Osteocyte (in vitro differentiated cells): ENCODE measurements around the gene CD6. TPM values are rescaled to one million over a fixed set of nuclear protein-coding genes. Genes with fewer than 3 reads are reported as not detected.

Source experiments
- DNase-seq: peaks from one replicate; pipeline ENCODE4 v3.0.0; 2021; ENCODE audit warnings: mixed read lengths; ENCODE audit not compliant: unreplicated experiment; ENCODE audit errors: extremely low spot score
- H3K27ac Mint-ChIP-seq: one replicate; pipeline ENCODE4 v1.8.0; 2021; ENCODE audit warnings: mild to moderate bottlenecking, mixed read lengths; ENCODE audit not compliant: unreplicated experiment
- H3K27me3 Mint-ChIP-seq: one replicate; pipeline ENCODE4 v1.8.0; 2021; ENCODE audit warnings: mixed read lengths; ENCODE audit not compliant: unreplicated experiment
- H3K36me3 Mint-ChIP-seq: one replicate; pipeline ENCODE4 v1.8.0; 2021; ENCODE audit warnings: mixed read lengths; ENCODE audit not compliant: unreplicated experiment
- H3K4me1 Mint-ChIP-seq: one replicate; pipeline ENCODE4 v1.8.0; 2021; ENCODE audit warnings: mixed read lengths; ENCODE audit not compliant: unreplicated experiment
- H3K4me3 Mint-ChIP-seq: one replicate; pipeline ENCODE4 v1.8.0; 2021; ENCODE audit warnings: mild to moderate bottlenecking, moderate library complexity, mixed read lengths; ENCODE audit not compliant: unreplicated experiment
- H3K9me3 Mint-ChIP-seq: one replicate; pipeline ENCODE4 v1.8.0; 2021; ENCODE audit warnings: mixed read lengths; ENCODE audit not compliant: unreplicated experiment
- total RNA-seq: library from RNA; stranded (reverse); gene quantifications from 2 replicates; pipeline ENCODE4 v1.2.1, GENCODE V29; 2021
- TF ChIP-seq, protein P1 (sequence below): fragments of 200-600 bp; sonication (generic); IDR thresholded peaks from 2 replicates; pipeline ENCODE4 v1.5.0; 2021; ENCODE audit warnings: antibody characterized with exemption, mild to moderate bottlenecking, moderate library complexity

CD6 gene
- total RNA-seq, 1 donor from 2014 or later = not detected

DNA sequence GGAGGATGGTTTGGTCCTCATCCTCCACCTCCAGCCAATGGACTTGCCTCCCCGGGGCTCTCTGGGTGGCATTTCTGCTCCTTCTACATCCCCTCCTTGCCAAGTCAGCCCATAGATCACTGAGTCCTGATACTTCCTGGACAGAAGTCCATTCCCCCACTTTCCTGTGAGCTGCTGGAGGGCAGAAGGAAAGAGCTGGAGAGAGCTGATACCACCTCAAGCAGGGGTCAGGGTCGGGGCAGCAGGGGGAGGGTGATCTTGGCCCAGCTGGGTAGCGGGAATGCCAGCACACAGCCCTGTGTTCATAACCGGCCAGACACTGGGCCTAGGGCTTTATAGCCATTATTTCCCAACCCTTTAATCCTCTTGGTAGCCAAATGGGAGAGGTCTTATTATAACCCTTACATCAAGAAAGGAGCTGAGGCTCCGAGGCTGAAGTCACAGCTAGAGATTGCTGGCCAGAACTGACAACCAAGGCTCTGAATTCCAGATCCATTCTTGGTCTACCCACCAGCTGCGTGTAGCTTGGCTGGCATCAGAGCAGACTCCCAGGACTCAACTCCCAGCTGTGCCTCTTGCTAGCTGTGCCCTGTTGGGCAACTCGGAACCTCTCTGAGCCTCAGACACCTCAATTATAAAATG, 39.9 kb downstream of the CD6 start:
- Mint-ChIP-seq H3K27me3 (peaks cover 6% of the 10 kb centered on the region), H3K9me3 (no peaks in the 10 kb centered on the region), H3K27ac (no peak overlapping the region), H3K36me3 (no peaks in the 10 kb centered on the region), H3K4me3 (no peak overlapping the region), H3K4me1 (peaks cover 19% of the 10 kb centered on the region)
- TF ChIP-seq, protein P1, sequence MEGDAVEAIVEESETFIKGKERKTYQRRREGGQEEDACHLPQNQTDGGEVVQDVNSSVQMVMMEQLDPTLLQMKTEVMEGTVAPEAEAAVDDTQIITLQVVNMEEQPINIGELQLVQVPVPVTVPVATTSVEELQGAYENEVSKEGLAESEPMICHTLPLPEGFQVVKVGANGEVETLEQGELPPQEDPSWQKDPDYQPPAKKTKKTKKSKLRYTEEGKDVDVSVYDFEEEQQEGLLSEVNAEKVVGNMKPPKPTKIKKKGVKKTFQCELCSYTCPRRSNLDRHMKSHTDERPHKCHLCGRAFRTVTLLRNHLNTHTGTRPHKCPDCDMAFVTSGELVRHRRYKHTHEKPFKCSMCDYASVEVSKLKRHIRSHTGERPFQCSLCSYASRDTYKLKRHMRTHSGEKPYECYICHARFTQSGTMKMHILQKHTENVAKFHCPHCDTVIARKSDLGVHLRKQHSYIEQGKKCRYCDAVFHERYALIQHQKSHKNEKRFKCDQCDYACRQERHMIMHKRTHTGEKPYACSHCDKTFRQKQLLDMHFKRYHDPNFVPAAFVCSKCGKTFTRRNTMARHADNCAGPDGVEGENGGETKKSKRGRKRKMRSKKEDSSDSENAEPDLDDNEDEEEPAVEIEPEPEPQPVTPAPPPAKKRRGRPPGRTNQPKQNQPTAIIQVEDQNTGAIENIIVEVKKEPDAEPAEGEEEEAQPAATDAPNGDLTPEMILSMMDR = no peak
- DNase-seq = no peak

DNA sequence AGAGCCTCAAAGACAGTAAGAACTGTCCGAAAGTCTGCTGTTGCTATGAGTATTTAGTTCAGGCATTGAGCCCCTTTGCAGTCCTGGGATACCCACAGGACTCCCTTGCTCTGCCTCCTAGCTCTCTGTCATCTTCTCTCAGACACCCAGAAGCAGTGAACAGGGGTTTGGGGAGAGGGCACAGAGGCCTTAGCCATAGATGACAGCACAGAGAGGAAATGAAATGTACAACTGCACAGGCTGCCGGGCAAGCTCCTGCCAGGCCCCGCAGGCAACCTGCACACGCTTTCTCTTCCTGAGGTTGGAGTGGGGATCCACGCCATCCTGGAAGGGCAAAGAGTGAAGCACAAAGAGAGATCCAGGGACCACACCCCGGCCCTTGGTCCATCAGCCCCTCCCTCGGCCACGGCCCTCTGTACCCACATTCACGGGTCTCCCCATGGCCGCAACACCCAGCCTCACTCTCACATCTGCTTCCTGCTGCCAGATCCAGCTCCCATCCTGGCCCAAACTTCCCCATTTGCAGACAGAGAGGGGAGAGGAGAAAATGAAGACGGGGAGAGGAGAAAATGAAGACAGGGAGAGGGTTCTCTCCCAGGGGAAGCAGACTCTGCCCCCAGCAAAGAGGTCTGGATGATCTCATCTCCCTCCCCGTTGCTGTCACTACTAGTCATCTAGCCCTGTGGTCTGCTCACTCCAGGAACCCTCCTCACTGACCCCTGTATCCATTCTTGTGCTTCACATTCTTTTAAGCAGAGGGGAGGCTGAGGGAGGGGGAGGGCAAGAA, 40.7 kb downstream of the CD6 start:
- Mint-ChIP-seq H3K4me3 (no peak overlapping the region), H3K36me3 (no peaks in the 10 kb centered on the region), H3K9me3 (no peaks in the 10 kb centered on the region), H3K27me3 (peaks cover 5% of the 10 kb centered on the region), H3K4me1 (peaks cover 19% of the 10 kb centered on the region), H3K27ac (no peak overlapping the region)
- TF ChIP-seq, protein P1 = no peak
- DNase-seq = no peak

DNA sequence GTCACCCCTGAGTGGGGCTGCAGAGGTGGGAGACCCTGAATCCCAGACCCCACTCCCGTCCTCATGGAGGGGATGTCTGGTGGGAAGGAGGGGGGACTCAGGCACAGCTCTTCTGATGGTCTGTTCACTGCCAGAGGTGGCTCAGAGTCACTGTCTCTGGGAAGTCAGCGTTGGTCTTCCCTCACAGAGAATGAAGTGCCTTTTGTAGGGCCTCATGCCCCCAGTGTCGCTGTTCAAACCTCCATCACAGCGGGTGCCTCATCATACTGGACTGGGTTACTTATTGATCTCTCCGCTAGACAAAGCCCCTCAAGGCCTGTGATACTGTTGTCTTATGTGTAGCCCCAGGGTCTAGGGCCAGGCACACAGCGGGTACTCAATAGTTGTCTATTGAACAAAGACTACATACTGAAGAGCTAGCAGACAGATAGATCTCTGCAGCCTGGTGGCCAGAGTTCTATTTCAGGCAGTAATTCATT, 41.3 kb downstream of the CD6 start:
- DNase-seq = no peak
- Mint-ChIP-seq H3K27me3 (peaks cover 5% of the 10 kb centered on the region), H3K27ac (no peak overlapping the region), H3K4me3 (no peak overlapping the region), H3K36me3 (no peaks in the 10 kb centered on the region), H3K9me3 (no peaks in the 10 kb centered on the region), H3K4me1 (peaks cover 16% of the 10 kb centered on the region)
- TF ChIP-seq, protein P1 = no peak

DNA sequence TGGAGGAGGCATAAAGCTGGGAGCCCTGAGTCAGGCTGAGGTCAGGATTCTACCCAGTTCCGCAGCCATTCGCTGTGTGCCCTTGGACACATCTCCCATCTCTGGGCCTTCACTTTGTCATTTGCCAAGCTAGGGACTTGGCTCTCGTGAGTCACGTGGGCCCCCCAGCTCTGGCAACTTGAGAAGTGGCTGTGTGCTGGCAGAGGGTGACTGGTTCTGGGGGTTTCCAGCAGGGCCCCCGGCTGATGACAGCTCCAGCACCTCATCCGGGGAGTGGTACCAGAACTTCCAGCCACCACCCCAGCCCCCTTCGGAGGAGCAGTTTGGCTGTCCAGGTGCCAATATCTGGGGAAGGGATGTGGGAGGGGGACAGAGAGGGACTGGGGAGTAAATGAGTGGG, 46.6 kb downstream of the CD6 start:
- Mint-ChIP-seq H3K4me3 (no peak overlapping the region), H3K4me1 (peaks cover 2% of the 10 kb centered on the region), H3K36me3 (no peaks in the 10 kb centered on the region), H3K9me3 (no peaks in the 10 kb centered on the region), H3K27ac (no peak overlapping the region), H3K27me3 (peaks cover 18% of the 10 kb centered on the region)
- no peak for DNase-seq
- TF ChIP-seq, protein P1 = no peak
